ENCODE results near the gene RTKN.
"Not testable (repeated sequence)": the region's sequence is repeated elsewhere in the genome, so short reads cannot be mapped to it uniquely, and the experiment has no call there.

Gene RTKN

GRCh38 chr2:74460187-74460586 lies 18.4 kb upstream of the RTKN start:
- DNase-seq (ENCODE audit: low read depth): not testable (repeated sequence)

- DNase-seq (ENCODE audit: low read depth): not testable (repeated sequence)
These were observed 17.9 kb upstream of the RTKN start for GRCh38 chr2:74459503-74460118.

GRCh38 chr2:74458938-74459363 lies 17.2 kb upstream of the RTKN start:
- DNase-seq (ENCODE audit: low read depth): no peak

- DNase-seq (ENCODE audit: low read depth): peak; percentile 100
These were observed 16.6 kb upstream of the RTKN start, which contains the start of gene WBP1 for GRCh38 chr2:74458132-74458937. WBP1 (plus strand) TSS chr2:74458438; CDS start chr2:74458603, 165 bp downstream.

- no peak for DNase-seq (ENCODE audit: low read depth)
These were observed 15.9 kb upstream of the RTKN start for GRCh38 chr2:74457549-74458131.

GRCh38 chr2:74457129-74457548 lies 15.4 kb upstream of the RTKN start:
- DNase-seq (ENCODE audit: low read depth): no peak

- DNase-seq (ENCODE audit: low read depth): peak; percentile 96
These were observed 13.1 kb upstream of the RTKN start, which contains the start of gene INO80B for GRCh38 chr2:74454654-74455511. INO80B (plus strand) TSS chr2:74455087; CDS start chr2:74455117, 30 bp downstream.

GRCh38 chr2:74450570-74451190 lies 8.9 kb upstream of the RTKN start:
- DNase-seq (ENCODE audit: low read depth): no peak

GRCh38 chr2:74448771-74449170 lies 7.0 kb upstream of the RTKN start:
- no peak for DNase-seq (ENCODE audit: low read depth)

- no peak for DNase-seq (ENCODE audit: low read depth)
These were observed 5.7 kb upstream of the RTKN start for GRCh38 chr2:74447230-74447999.

- DNase-seq (ENCODE audit: low read depth): no peak
These were observed 3.0 kb upstream of the RTKN start for GRCh38 chr2:74444498-74445318.

GRCh38 chr2:74442483-74443297 lies 953 bp upstream of the RTKN start:
- not testable (repeated sequence) for DNase-seq (ENCODE audit: low read depth)

- DNase-seq (ENCODE audit: low read depth): no peak
These were observed 507 bp downstream of the RTKN start for GRCh38 chr2:74441170-74441689.

GRCh38 chr2:74440378-74441169 lies 1.2 kb downstream of the RTKN start:
- no peak for DNase-seq (ENCODE audit: low read depth)

GRCh38 chr2:74439803-74440377 lies 1.8 kb downstream of the RTKN start:
- no peak for DNase-seq (ENCODE audit: low read depth)

- DNase-seq (ENCODE audit: low read depth): no peak
These were observed 2.4 kb downstream of the RTKN start for GRCh38 chr2:74439373-74439772.

- no peak for DNase-seq (ENCODE audit: low read depth)
These were observed 3.5 kb downstream of the RTKN start for GRCh38 chr2:74438248-74438647.

All from stromal cell of bone marrow (primary cell).